HG03571 (cell line): Measurements from ENCODE around the gene TRPV4.

ENCODE experiments used
- ATAC-seq: cut with Tn5 transposase; IDR thresholded peaks from one replicate; pipeline ENCODE4 v1.9.1; 2021; ENCODE audit not compliant: unreplicated experiment

Gene TRPV4

DNA sequence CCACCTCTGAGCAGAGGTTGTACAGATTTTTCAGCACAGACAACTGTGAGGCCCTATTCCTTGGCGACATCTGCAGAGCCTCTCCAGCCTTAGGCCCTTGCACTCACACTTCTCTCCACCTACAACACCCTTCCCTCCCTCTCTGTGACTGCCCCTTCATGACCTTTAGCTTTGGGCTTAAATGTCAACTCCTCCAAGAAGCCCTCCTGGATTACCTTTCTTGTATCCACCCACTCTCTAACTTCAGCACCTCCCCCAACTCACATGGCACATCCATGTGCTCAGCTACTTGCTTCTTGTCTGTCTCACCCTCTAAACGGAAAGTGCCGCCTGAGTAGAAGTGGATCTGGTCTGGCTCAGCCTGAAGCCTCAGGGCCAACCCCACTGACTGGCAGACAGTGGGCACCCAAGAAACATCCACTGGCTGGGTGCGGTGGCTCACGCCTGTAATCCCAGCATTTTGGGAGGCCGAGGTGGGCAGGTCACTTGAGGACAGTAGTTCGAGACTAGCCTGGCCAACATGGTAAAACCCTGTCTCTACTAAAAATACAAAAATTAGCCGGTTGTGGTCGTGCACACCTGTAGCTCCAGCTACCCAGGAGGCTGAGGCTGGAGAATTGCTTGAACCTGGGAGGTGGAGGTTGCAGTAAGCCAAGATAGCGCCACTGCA lies 22.1 kb downstream of the TRPV4 start:
- no peak for ATAC-seq

- ATAC-seq, result no peak
These were observed 24.1 kb downstream of the TRPV4 start for GRCh38 chr12:109808876-109809646.

DNA sequence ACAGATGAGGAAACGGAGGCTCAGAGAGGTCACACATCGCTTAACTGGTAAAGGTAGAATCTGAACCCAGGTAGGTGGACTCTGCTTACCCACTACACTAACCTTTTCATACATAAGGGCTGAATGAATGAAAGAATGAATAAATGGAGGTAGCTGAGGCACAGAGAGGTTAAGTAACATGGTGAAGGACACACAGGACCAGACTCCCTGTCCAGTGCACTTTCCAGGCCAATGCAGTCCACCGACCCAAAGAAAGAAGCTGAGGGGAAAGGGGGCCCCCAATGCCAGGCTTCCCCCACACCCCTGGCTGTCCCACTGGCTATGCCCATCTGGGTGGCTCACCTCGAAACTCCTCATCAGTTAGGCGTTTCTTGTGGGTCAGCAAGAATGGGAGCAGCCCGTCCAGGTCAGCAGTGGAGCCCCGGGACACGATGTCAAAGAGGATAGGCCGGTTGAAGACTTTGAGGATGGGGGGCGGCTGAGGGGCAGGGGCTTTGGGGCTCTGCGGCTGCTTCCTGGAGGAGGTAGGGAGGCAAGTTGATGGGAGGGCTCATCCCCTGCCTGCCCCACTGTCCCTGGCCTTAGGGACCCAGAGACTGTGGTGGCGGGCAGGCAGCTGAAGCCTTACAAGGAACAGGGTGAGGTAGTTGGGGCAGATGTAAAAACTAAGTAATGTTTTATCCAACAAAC lies 25.1 kb downstream of the TRPV4 start:
- ATAC-seq, result no peak

GRCh38 chr12:109804820-109805761 lies 28.1 kb downstream of the TRPV4 start:
- ATAC-seq, result no peak

DNA sequence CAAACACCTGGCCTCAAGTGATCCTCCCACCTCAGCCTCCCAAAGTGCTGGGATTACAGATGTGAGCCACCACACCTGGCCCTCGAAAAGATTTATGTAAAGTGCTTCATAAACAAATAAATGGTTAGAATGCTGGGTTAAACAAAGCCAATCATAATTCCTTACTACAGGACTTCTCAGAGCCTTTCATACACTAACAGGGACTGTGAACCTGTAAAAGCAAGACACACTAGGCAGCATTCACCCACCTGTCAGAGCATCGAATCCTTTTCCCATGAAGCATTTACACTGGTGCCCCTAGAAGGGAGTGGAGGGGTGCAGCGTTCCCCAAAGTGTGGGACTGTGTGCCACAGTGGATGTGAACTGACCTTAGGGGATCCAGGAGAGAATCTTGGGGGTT lies 29.5 kb downstream of the TRPV4 start:
- ATAC-seq, result no peak

DNA sequence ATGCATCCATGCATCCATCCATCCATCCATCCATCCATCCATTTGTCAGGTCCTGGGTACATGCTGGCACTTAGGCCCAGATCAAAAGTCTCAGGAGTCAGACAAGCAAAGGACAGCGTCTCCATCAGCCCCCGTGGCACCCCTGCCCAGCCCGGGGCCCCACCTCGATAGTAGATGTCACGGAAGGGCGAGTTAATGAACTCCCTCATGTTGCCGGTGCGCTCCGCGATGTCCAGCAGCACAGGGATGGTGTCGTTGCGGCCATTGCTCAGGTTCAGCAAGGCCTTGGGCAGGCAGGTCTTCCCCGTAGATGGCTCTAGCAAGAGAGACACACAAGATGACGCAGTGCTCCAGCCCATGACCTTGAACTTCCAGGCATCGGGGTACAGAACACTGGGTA lies 30.4 kb downstream of the TRPV4 start:
- no peak for ATAC-seq

- no peak for ATAC-seq
These were observed 32.7 kb downstream of the TRPV4 start for GRCh38 chr12:109800536-109800935.

GRCh38 chr12:109798691-109799090 lies 34.5 kb downstream of the TRPV4 start:
- ATAC-seq, result no peak

DNA sequence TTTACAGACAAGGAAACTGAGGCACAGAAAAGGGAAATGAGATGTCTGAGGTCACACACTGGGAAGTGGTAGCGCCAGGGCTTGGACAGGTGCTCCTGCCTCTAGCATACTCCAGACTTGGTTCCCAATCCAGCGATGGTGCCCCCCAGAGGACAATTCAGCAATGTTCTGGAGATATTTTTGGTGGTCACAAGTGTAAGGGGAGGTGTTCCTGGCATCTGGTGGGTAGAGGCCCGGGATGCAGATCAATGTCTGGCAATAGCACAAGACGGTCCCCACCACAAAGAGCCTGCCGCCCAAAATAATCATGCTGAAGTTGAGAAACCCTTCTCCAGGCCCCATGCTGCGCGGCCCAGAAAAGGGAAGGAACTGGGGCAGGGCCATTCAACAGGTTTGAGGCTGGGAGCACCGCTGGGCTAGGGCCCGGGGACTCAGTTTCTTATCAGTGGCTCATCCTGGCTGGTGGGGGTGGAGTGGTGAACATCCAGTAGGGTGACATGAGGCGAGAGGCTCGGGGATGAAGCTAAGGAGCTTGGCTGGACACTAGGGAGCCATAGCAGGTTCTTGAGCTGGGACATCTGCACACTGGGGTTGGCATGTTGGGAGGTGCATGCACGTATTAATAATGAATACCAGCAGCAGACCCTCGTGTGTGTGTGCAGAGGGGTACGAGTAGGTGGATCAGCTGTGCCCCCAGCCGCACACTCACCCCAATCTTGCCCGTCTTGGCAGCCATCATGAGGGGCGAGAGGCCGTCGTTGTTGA lies 35.1 kb downstream of the TRPV4 start:
- no peak for ATAC-seq

- no peak for ATAC-seq
These were observed 37.1 kb downstream of the TRPV4 start for GRCh38 chr12:109796057-109796456.

DNA sequence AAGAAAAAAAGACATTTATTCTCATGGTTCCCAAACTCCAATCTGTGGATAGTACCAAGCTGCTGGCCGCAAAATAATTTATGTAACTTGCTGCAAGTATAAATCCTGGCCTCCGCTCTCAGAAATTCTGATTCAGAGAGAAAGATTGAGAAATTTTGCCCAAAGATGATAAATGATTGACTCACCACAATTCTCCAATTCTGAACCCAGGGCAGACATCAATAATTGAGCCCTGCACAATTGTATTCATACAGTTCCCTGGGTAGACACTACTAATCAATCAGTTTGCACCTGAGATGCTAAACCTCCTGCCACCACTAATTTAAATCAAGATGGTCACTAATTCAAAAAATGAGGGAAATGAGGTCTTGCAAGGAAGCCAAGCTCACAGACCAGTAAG lies 38.2 kb downstream of the TRPV4 start:
- ATAC-seq, result no peak

GRCh38 chr12:109793826-109794501 lies 39.2 kb downstream of the TRPV4 start:
- ATAC-seq, result no peak

DNA sequence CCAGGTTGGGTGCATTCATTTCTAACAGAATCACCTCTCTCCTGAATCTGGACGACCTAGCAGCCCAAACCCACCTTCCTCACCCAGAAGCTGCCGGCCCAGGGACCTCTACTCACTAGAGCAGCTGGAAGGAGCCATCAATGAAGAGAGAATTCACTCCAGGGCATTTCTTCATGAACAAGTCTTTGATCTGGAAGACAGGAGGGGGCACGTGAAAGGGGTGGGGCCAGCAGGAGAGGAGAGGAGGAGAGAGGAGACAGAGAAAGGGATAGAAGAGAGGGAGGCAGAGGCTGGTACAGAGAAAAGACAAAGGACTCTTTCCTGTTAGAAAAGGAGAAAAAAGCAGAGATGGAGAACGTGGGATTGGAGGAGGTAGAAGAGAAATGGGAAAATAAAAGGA lies 39.8 kb downstream of the TRPV4 start:
- ATAC-seq, result no peak

DNA sequence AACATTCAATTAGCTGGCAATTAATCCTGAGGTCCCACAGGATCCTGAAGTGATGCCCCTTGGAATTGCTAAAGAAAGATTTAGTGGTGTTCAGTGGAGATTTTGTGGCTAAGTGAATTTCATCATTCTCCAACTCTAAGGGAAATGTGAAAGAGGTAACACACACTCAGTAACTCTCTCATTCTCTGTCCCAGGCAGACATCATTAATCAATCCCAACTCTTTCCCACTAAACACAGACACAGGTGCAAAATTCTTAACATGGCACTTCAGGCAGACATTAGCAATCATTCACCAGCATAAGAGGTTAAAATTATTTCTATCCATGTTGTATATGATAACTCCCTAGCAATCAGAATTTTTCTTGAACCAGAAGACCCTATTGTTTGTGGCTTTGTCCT lies 40.2 kb downstream of the TRPV4 start:
- ATAC-seq, result no peak

GRCh38 chr12:109789526-109790048 lies 43.6 kb downstream of the TRPV4 start:
- ATAC-seq, result no peak

DNA sequence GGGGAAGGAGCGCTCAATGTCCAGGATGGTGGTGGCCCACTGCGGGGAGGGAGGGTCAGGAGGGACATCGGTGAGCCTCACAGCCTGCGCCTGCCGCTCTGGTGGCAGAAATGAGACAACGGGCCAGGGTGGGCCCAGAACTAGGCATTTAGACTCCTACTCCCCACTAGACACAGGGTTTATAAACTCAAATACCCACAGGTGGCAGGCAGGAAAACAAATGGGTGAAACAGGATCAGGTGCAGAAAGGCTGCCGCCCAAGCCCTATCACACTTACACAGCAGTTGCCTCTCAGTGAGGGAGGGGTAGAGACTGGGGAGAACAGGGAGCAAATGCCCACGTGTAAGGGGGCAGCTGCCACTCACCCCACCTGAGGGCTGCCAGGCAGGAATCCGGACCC lies 46.4 kb downstream of the TRPV4 start:
- ATAC-seq, result no peak

GRCh38 chr12:109785854-109786253 lies 47.3 kb downstream of the TRPV4 start:
- ATAC-seq, result no peak

GRCh38 chr12:109783965-109784244 lies 49.3 kb downstream of the TRPV4 start:
- no peak for ATAC-seq

DNA sequence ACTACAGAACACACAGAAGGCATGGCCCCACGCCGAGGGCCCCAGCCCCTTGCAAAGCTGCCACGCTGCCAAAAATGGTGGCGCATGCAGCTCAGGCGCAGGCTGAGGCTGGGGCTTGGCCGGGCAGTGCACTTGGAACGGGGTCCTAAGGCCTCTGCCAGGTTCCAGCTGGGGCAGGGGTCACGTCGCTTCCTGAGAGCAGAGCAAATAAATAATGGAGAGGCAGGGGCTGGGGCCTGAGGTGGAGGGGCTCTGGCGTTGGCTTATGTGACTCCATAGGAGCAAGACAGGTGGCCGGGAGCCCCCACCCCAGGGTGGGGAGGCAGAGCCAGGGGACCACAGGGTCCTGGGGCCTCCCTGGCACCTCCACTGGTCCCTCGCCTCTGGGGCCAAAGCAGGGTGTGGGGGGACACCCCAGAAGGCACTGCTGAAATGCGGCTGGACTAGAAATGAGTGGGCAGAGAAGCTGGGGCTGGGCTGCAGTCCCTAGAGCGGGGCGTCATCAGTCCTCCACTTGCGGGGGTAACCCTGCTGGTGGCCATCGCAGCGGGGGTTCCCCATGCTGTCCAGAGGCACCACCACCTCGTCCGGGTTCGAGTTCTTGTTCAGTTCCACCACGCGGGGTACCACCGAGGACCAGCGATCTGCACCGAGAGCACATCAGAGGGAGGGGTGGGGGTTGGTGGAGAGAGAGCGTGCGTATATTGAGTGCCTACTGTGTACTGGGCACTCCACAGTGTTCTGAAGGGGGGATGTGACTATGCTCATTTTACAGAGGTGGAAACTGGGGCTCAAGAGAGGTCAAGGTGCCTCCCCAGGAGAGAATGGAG lies 49.8 kb downstream of the TRPV4 start:
- ATAC-seq, result no peak
